Hippocampal formation (tissue), 2 donors: ENCODE results near the gene IFI27L2.

Source experiments
- DNase-seq, 2 donors: peaks; one replicate each; lab custom pipeline; 2025; lab: John Stamatoyannopoulos, UW

IFI27L2 gene

DNA sequence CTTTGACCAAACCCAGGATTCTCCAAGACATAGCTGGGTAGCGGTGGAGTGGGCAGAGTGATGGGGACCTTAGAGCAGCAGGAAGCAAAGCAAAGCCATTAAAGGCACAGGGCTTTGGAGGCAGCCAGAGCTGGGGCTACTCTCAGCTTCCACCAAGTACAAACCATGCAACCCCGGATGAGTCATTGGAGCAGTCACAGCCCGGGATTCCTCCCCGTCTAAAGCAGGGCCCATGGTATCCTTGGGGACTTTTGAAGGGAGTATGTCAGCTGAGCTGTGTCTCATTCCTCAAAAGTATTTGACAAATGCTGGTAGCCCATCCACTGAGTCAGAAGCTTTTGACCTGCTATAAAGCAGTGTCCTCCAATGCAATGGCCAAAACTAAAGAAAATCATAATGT, 28.6 kb downstream of the IFI27L2 start:
- no peak for DNase-seq

DNA sequence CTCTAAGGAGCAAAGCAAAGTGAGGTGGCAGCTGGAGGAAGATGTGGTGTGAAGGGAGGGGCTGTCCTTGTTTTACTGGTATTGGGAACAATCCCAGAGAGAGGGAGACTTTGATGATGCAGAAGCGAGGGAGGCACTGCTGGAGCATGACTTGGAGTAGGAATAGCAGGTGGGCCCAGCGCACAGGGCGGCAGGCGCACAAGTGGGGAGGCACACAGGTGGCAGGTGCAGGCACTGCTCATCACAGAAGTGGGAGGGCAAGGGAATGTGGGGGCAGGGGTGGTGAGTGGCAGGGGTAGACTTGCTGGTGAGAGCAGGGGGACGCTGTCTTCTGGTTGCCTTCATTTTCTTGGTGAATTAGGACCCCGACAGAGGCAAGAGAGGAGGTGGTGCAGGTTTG, 30.4 kb downstream of the IFI27L2 start:
- DNase-seq: no peak

DNA sequence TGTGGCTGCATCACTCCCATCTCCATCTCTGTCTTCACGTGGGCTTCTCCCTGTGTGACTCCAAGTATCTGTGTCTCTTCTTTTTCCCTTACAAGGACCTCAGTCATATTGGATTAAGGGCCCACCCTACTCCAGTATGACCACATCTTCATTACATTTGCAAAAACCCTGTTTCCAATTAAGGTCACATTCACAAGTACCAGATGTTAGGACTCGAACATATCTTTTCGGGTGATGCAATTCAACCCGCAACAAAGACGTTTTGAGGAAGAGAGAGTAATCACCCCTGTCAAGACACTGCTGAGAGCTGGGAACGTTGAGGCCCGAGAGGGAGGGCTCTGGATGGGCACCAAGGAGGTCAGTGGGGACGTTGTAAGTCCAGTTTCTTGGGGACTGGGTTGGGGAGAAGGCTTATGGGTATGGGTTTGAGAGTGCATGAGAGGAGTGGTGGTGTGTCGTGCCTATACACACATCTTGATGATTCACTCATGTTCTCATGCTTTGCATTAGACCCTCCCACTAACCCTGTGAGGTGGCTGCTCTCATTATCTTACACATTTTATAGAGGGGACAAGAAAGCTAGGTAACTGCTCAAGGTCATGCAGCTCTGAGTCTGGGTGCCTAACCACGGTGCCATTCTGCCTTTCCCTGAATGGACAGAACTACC, 30.9 kb downstream of the IFI27L2 start:
- DNase-seq: no peak

DNA sequence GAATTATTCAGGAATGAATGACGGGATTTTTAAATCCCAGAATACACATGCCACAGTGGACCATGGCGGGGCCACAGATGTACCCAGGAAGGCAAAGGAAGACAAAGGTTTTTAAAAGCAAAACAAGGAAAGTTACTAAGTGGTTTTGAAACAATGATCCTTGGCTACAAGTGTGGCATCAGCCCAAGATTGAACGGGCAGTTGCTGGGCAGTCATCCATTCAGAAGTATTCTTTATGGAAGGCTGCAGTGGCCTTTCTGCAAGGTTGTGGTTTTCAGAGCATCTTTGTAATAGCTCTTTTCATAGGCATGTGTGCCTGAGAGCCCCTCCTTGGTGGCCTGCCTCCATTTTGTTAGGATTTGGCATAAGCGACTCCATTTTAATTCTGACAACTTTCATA, 32.3 kb downstream of the IFI27L2 start:
- no peak for DNase-seq

DNA sequence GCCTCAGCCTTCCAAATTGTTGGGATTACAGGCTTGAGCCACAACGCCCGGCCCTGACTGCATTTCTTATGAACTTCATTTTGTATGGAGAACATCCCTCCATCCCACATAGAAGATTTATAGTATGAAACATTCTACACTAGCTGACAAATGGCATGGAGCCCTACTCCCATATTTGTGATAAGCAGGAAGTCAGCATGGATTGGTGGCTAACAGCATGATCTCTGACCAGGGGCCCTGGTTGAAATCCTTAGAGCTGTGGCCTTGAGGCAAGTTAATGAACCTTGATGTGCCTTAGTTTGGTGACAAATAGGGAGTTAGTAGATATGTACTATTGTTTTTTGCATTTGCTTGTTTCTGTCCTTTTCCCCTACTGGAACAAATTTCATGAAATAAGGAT, 36.0 kb downstream of the IFI27L2 start:
- DNase-seq: no peak

DNA sequence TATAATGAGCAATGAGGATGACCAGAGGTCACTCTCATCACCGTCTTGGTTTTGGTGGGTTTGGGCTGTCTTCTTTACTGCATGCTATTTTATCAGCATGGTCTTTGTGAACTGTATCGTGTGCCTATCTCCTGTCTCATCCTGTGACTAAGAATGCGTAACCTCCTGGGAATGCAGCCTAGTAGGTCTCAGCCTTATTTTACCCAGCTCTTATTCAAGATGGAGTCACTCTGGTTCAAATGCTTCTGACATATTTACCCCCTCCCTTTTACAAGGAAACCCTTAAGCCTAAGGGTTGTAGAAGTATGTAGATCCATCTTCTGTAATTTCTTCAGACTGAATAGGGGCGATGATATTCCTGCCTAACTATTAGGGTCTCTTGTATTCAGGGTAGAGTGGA, 39.9 kb downstream of the IFI27L2 start:
- DNase-seq: no peak

DNA sequence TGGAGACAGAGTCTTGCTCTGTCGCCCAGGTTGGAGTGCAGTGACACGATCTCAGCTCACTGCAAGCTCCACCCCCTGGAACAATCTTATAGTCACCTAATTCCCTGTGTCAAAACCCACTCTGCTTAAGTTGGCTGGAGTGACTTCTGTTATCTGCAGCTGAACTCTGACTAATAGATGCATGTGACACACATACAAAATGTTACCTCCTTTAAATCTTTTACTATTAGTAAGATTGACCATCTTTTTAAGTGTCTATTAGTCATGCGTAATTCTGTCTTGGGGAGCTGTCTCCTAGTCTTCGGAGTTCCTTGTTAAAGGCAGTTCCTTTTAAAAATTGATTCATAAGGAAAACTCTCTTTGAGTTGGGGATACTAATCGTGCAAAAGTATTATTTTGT, 40.9 kb downstream of the IFI27L2 start:
- DNase-seq: no peak

DNA sequence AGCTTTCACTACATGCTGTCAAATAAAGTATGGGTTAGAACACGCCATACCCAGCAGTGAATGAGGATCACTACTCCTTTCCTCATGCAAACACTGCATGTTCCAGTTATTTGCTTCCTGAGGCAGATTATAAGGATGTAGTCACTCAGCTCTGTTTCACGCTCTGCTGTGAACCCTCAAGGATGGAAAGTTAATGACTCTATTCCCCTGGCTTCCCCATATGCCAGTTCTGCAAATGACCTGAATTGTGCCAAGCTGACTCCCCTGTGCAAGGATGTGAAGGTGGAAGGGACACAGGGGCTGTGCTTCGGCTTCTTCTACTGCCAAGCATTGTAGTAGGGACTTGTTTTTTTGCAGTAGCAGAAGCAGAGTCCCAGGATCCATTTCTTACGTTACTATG, 41.5 kb downstream of the IFI27L2 start:
- no peak for DNase-seq

DNA sequence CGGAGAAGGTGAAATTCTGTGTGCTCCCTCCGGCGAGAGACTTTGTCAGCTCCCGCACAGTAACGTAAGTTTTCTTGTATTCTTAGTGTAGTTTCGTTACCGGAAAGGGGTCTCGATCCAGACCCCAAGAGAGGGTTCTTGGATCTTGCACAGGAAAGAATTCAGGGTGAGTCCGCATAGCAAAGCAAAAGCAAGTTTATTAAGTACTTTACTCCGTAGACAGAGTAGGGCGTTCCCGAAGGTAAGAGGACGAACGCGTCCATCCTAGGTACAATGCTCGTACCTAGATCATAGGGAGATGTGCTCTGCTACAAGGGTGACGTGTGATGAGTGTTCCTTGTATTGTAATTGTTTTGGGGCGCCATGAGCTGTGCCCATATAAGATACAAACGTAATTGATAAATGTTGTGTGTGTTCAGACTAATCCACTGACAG, 48.0 kb downstream of the IFI27L2 start:
- DNase-seq: no peak

DNA sequence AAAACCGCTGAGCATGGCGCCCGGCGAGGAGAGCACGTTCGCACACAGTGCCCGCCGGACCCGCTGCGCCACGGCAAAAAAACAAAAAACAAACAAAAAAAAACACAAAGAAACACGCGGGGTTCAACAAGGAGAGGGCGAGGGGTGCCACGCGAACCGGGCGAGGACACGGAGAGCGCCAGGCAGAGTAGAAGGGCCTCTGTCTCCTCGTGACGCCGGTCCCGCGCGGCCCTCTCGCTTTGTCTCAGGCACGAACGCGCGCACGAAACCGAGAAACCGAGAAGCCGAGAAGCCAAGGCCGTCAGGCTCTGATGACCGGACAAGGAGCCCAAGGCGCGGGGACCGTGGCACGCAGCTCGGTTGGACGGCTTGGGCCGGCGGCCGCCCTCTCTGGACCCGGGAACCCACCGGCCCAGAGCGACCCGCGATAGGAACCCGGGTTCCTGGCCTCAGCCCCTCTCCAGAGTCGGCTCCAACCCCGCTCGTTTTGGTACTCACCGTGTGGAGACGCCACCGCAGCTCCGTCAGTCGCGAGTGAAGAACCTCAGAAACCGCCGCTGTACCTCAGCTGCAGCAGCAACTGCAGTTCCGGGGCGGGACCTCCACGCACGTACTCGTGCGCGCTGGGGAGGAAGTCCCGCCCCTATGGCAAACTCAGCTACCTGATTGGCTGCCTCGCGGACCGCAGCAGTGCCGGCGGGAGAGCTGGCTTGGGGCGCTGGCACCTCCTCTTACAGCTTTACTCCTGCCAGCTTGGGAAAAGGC, 48.6 kb downstream of the IFI27L2 start, which contains the start of the genes DDX24 and IFI27L1:
DDX24 (minus strand) TSS at position 582 of the 765 bp plus-strand sequence. CDS start 1,460 bp downstream, outside the sequence.
IFI27L1 (plus strand) TSS at position 690 of the 765 bp plus-strand sequence. CDS start 15,628 bp downstream, outside the sequence.
- peak; percentile 88 to 89 for DNase-seq

DNA sequence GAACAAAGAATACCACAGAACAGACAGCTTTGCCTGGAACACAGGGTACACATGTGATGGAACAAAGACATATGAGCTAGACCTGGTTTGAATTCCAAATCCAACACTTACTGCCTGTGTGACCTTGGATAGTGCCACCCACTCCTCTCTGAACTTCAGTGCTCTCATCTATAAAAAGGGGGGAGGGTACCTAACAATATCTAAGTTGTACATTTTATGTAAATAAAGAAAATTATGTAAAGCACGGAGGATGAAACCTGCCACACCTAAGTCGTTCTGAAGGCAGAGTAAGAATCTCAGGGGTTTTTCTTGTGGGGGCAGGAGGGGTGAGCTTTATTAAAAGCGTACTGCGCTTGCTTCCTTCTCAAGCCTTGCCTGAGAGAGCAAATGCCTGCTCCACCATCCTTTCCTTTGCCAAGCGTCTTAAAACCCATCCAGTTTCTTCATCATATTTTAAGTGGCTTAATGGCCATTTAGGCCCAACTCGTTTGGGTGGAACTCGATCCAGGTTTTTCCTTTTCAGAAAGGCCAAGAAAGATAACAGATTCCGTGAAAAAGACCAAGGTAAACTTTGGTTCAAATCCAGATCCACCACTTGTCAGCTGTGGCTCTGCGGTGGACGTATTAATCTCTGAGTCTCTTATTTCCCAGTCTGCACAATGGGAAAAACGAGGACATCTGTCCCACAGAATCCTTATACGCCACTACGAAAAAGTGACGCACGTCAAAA, 49.3 kb downstream of the IFI27L2 start:
- DNase-seq: no peak

DNA sequence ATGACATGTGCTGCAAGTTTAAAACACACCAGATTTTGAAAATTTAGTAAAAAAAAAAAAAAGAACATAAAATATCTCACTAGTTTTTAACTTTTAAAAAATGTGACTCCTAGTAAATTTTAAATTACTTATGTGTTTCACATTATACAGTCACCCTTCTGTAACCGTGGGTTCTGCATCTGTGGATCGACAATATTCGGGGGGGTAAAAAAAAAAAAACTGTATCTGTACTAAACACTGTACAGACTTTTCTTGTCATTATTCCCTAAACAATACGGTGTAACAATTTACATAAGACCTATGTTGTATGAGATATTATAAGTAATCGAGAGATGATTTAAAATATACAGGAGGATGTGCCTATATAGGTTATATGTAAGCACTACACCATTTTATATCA, 51.6 kb downstream of the IFI27L2 start:
- no peak for DNase-seq
